ENCODE measurements around the gene TOR1A. TPM values are rescaled to one million over a fixed set of nuclear protein-coding genes. Genes with fewer than 3 reads are reported as not detected.

TOR1A gene
- total RNA-seq, 1 experiment from 2014 or later = 104 TPM

Other genes with a start within 250 kb of the TOR1A start
- 0.10 TPM in 1 of 2 replicates, not detected in the other for gene C9orf50, start 203.0 kb downstream of the TOR1A start, total RNA-seq (2014; rRNA removed; shearing (Covaris generic))
- 77.0 and 79.5 TPM in 2 replicates for gene NTMT1, start 198.0 kb downstream of the TOR1A start, total RNA-seq (2014; rRNA removed; shearing (Covaris generic))
- gene ASB6, start 182.0 kb downstream of the TOR1A start, total RNA-seq (2014; rRNA removed; shearing (Covaris generic)) = 17.4 TPM in 2 replicates
- gene PRRX2, start 158.5 kb downstream of the TOR1A start, total RNA-seq (2014; rRNA removed; shearing (Covaris generic)) = 0.17 and 0.20 TPM in 2 replicates
- 0.10 and 1.0 TPM in 2 replicates for gene PTGES, start 71.1 kb downstream of the TOR1A start, total RNA-seq (2014; rRNA removed; shearing (Covaris generic))
- gene TOR1B, start 21.0 kb downstream of the TOR1A start, total RNA-seq (2014; rRNA removed; shearing (Covaris generic)) = 68.5 and 74.6 TPM in 2 replicates
- gene C9orf78, start 11.1 kb upstream of the TOR1A start, total RNA-seq (2014; rRNA removed; shearing (Covaris generic)) = 49.9 and 51.4 TPM in 2 replicates
- gene USP20, start 11.3 kb upstream of the TOR1A start, total RNA-seq (2014; rRNA removed; shearing (Covaris generic)) = 5.5 and 18.0 TPM in 2 replicates
- 7.2 and 24.2 TPM in 2 replicates for gene FNBP1, start 219.1 kb upstream of the TOR1A start, total RNA-seq (2014; rRNA removed; shearing (Covaris generic))
- gene GPR107, start 229.8 kb upstream of the TOR1A start, total RNA-seq (2014; rRNA removed; shearing (Covaris generic)) = 32.2 and 33.7 TPM in 2 replicates

Data from M059J (cell line).